ENCODE measurements around the gene TMEM204.

DNA sequence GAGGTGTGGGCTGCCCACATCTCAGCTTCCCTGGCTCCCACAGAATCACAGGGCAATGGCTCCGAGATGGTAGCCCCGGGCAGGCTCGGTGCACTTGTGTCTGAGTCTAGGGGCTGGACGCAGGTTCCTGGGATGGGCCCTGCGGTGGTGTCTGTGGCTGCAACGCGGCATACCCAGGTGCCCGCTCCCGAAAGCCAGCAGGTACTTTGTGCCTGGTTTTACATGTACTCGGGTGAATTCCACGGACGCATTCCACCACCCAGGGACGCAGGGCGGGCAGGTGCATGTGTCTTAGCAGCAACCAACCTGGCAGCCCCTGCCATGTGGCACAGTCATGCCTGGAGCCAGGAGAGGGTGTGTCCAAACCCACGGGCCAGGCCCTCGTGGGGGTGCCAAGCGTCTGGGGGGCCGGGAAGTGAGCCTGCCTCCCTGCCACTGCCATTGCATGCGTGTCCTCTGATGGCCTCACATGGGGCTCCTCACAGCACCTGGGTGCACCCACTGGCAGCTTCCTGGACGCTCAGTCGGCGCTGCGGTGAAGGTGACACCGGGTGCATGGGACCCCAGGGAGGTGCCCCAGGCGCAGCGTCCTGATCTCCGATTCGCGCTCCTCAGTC lies 4.4 kb upstream of the TMEM204 start:
- TF ChIP-seq POLR2AphosphoS5 (IDR thresholded peaks at IDR 0.05; ENCODE audit: low read depth, low read length): no peak
- TF ChIP-seq SIN3A (IDR thresholded peaks at IDR 0.05; ENCODE audit: borderline replicate concordance, insufficient read depth, low read length): no peak
- no peak for TF ChIP-seq REST (IDR thresholded peaks at IDR 0.05; ENCODE audit: insufficient read depth in 1 of 2, low read depth in 2 of 2, low read length in 2 of 2)
- TF ChIP-seq TAF1 (IDR thresholded peaks at IDR 0.05; ENCODE audit: borderline replicate concordance, insufficient read depth, low read length): no peak
- no peak for TF ChIP-seq FOXP2 (optimal IDR thresholded peaks at IDR 0.05; ENCODE audit: borderline replicate concordance, extremely low read depth, extremely low read length, insufficient read depth)

All from PFSK-1 (cell line).